Sigmoid colon (tissue), 7 donors: ENCODE data around the gene SH3TC2. TPM values are rescaled to one million over a fixed set of nuclear protein-coding genes. Genes with fewer than 3 reads are reported as not detected.

Source experiments
- DNase-seq: peaks from one replicate; pipeline ENCODE4 v3.0.0-alpha.2; 2019
- H3K27ac ChIP-seq, 4 donors: fragments of 200-600 bp; sonication (generic); one replicate each; pipeline ENCODE4 v1.5.1; 2016 to 2019; ENCODE audit warnings: mild to moderate bottlenecking in 1 of 4
- H3K27me3 ChIP-seq, 3 donors: fragments of 200-600 bp; sonication (generic); one replicate each; pipeline ENCODE4 v1.5.1; 2019; ENCODE audit warnings: mild to moderate bottlenecking in 1 of 3
- H3K36me3 ChIP-seq, 4 donors: fragments of 200-600 bp; sonication (generic); one replicate each; pipeline ENCODE4 v1.5.1; 2016 to 2019
- H3K4me1 ChIP-seq, 4 donors: fragments of 200-600 bp; sonication (generic); one replicate each; pipeline ENCODE4 v1.5.1; 2017 to 2019
- H3K4me3 ChIP-seq, 4 donors: fragments of 200-600 bp; sonication (generic); one replicate each; pipeline ENCODE4 v1.5.1; 2017 to 2019; ENCODE audit warnings: mild to moderate bottlenecking in 2 of 4, moderate library complexity in 1 of 4
- H3K9me3 ChIP-seq, 4 donors: fragments of 200-600 bp in 3 of 4; sonication (generic) in 3 of 4; one replicate each; pipeline versions ENCODE4 v1.5.1 to v1.6.1; 2013 to 2019
- CTCF ChIP-seq, 4 experiments: fragments of 450-650 bp in 3 of 4; fragments of 200-600 bp in 1 of 4; IDR thresholded peaks; one replicate each; pipeline ENCODE4 v1.5.1; 2016 to 2019; ENCODE audit warnings: antibody characterized with exemption in 4 of 4, mild to moderate bottlenecking in 3 of 4, moderate library complexity in 2 of 4
- EP300 ChIP-seq, 4 donors: sonication (generic); formaldehyde crosslinking; IDR thresholded peaks; one replicate each; pipeline ENCODE4 v1.6.1; 2017; ENCODE audit warnings: antibody characterized with exemption in 4 of 4
- POLR2A ChIP-seq, 2 donors: fragments of 450-650 bp; IDR thresholded peaks; one replicate each; pipeline ENCODE4 v1.6.1; 2016; ENCODE audit warnings: antibody characterized with exemption in 2 of 2, mild to moderate bottlenecking in 2 of 2, moderate library complexity in 2 of 2
- POLR2AphosphoS5 ChIP-seq, 4 donors: sonication (generic); formaldehyde crosslinking; IDR thresholded peaks; one replicate each; pipeline ENCODE4 v1.6.1; 2017; ENCODE audit warnings: antibody characterized with exemption in 4 of 4
- WGBS, 2 donors: extraction: QIAGEN DNeasy Blood & Tissue Kit; methylation state at CpG; one replicate each; pipeline ENCODE4 v1.1.7; 2013; 5-methylcytosine and 5-hydroxymethylcytosine counted together
- intact Hi-C: fragments of 100-400 bp; cut with DNase I; formaldehyde crosslinking; loops from one replicate; pipeline ENCODE4 v1.15.1; 2023
- polyA plus RNA-seq, 3 donors: library from polyadenylated mRNA; stranded (reverse); fragments of 200-250 nt; gene quantifications; one replicate each; pipeline ENCODE4 v1.2.3, GENCODE V29; 2013
- total RNA-seq, 4 donors: library from RNA; depleted of rRNA; stranded (reverse); fragments of >200 nt; gene quantifications; one replicate each; pipeline ENCODE4 v1.1.0, GENCODE V29; 2016
- donor health status: healthy with polysubstance abuse.
- donor health status: Bipolar disorder and iron deficiency.
- donor health status: healthy.

The SH3TC2 gene
- total and polyA plus RNA-seq, 7 donors = under 0.01 to 8.3 (median 1.7) TPM; not detected in 1

- no peak for DNase-seq
- Histone ChIP-seq H3K9me3 (no peaks in the 10 kb centered on the region), H3K4me1 (no peaks in the 10 kb centered on the region), H3K4me3 (no peak overlapping the region), H3K36me3 (no peaks in the 10 kb centered on the region), H3K27ac (no peak overlapping the region), H3K27me3 (no peaks in the 10 kb centered on the region)
- intact Hi-C loops = loop anchor here (5.0 to 10.0 kb wide), 3 partner anchors 34 to 856 kb away; no protein-coding TSS in a partner anchor
- 88 to 93% methylated on average over 3 of the region's 3 CpGs for WGBS, 2 donors
- no peak for TF ChIP-seq POLR2AphosphoS5 (IDR thresholded peaks at IDR 0.05)
- TF ChIP-seq CTCF (IDR thresholded peaks at IDR 0.05) = no peak
- no peak for TF ChIP-seq EP300 (IDR thresholded peaks at IDR 0.05)
- no peak for TF ChIP-seq POLR2A (IDR thresholded peaks at IDR 0.05)
Observed at GRCh38 chr5:149030838-149031397, 31.9 kb downstream of the SH3TC2 start.

- no peak overlapping the region for H3K4me3 ChIP-seq
- H3K4me1 ChIP-seq = no peaks in the 10 kb centered on the region
- intact Hi-C loops = loop anchor here (5.0 to 10.0 kb wide), 3 partner anchors 33 to 856 kb away; no protein-coding TSS in a partner anchor
- TF ChIP-seq POLR2AphosphoS5 (IDR thresholded peaks at IDR 0.05) = no peak
- TF ChIP-seq EP300 (IDR thresholded peaks at IDR 0.05) = no peak
- no peak for TF ChIP-seq CTCF (IDR thresholded peaks at IDR 0.05)
- TF ChIP-seq POLR2A (IDR thresholded peaks at IDR 0.05) = no peak
- 84 to 89% methylated on average over 3 of the region's 3 CpGs for WGBS, 2 donors
- H3K27me3 ChIP-seq = no peaks in the 10 kb centered on the region
- H3K27ac ChIP-seq = no peak overlapping the region
- no peak for DNase-seq
- no peaks in the 10 kb centered on the region for H3K9me3 ChIP-seq
- no peaks in the 10 kb centered on the region for H3K36me3 ChIP-seq
Observed at GRCh38 chr5:149030392-149030791, 32.5 kb downstream of the SH3TC2 start.

GRCh38 chr5:149028984-149029383 is 33.9 kb downstream of the SH3TC2 start:
- WGBS, 2 donors = 91 to 94% methylated on average over 5 of the region's 5 CpGs
- Histone ChIP-seq H3K9me3 (no peaks in the 10 kb centered on the region), H3K4me3 (no peak overlapping the region), H3K27me3 (no peaks in the 10 kb centered on the region), H3K36me3 (no peaks in the 10 kb centered on the region), H3K27ac (no peak overlapping the region), H3K4me1 (no peaks in the 10 kb centered on the region)
- no peak for TF ChIP-seq POLR2A (IDR thresholded peaks at IDR 0.05)
- TF ChIP-seq POLR2AphosphoS5 (IDR thresholded peaks at IDR 0.05) = no peak
- TF ChIP-seq CTCF (IDR thresholded peaks at IDR 0.05) = no peak
- no peak for TF ChIP-seq EP300 (IDR thresholded peaks at IDR 0.05)
- intact Hi-C loops = no loop called here
- no peak for DNase-seq

- DNase-seq = no peak
- no peak overlapping the region for H3K27ac ChIP-seq
- H3K27me3 ChIP-seq = no peaks in the 10 kb centered on the region
- 79 to 95% methylated on average over 6 of the region's 6 CpGs for WGBS, 2 donors
- H3K36me3 ChIP-seq = no peaks in the 10 kb centered on the region
- H3K4me1 ChIP-seq = no peaks in the 10 kb centered on the region
- intact Hi-C loops = no loop called here
- TF ChIP-seq POLR2A (IDR thresholded peaks at IDR 0.05) (no peak), EP300 (IDR thresholded peaks at IDR 0.05) (no peak), POLR2AphosphoS5 (IDR thresholded peaks at IDR 0.05) (no peak), CTCF (IDR thresholded peaks at IDR 0.05) (no peak)
- H3K4me3 ChIP-seq = no peak overlapping the region
- H3K9me3 ChIP-seq = no peaks in the 10 kb centered on the region
Observed at GRCh38 chr5:149028161-149028560, 34.7 kb downstream of the SH3TC2 start.

- WGBS, 2 donors = 95 to 96% methylated on average over 12 of the region's 12 CpGs
- Histone ChIP-seq H3K4me1 (no peaks in the 10 kb centered on the region), H3K27ac (no peak overlapping the region), H3K4me3 (no peak overlapping the region), H3K27me3 (no peaks in the 10 kb centered on the region), H3K9me3 (no peaks in the 10 kb centered on the region), H3K36me3 (no peaks in the 10 kb centered on the region)
- intact Hi-C loops = no loop called here
- TF ChIP-seq POLR2A (IDR thresholded peaks at IDR 0.05) (no peak), CTCF (IDR thresholded peaks at IDR 0.05) (no peak), POLR2AphosphoS5 (IDR thresholded peaks at IDR 0.05) (no peak), EP300 (IDR thresholded peaks at IDR 0.05) (no peak)
- no peak for DNase-seq
Observed at GRCh38 chr5:149027636-149028035, 35.2 kb downstream of the SH3TC2 start.
